HG03558 (cell line): Measurements from ENCODE around the gene ZHX3.

Experiments used
- ATAC-seq: cut with Tn5 transposase; IDR thresholded peaks from one replicate; pipeline ENCODE4 v1.9.1; 2021; ENCODE audit warnings: moderate number of reproducible peaks; ENCODE audit not compliant: unreplicated experiment; ENCODE audit errors: extremely low read depth

The ZHX3 gene

DNA sequence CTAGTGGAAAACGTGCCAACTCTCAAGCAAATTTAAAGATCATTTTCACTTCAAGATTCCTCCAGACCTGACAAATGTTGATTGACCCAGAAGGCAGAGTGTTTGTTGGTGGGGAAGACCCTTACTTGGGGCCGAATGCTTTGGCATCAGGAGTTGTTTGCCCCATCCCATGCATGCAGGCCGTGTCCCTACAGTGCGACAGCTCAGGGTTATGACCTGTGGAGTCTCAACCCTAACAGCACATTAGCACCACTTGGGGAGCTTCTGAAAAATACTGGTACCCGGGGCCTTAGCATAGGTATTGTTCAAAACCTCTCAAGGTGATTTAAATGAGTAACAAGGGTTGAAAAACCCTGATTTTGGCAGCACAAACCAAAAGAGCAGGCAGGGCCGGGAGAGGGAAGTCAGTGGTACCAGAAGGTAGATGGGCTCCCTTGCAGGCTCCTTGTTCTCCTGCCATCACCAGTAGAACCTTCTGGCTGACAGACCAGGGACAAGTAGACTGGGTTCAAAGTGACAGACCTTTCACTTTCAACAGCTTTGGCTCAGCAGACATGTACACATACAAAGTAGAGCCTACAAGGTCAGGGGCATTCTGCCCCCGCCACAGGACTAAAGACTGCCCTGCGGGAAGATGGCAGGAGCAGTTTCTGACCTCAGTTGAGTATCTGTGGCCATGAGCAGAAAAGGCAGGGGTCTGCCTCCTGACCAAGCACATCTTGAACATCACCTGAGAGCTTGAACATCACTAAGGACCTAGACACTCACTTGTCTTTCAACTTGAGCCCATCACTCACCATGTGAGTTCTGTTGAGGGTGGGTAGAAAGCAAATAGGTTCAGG lies 140.6 kb downstream of the ZHX3 start:
- ATAC-seq: no peak

GRCh38 chr20:41175727-41176330 lies 141.7 kb downstream of the ZHX3 start:
- no peak for ATAC-seq

DNA sequence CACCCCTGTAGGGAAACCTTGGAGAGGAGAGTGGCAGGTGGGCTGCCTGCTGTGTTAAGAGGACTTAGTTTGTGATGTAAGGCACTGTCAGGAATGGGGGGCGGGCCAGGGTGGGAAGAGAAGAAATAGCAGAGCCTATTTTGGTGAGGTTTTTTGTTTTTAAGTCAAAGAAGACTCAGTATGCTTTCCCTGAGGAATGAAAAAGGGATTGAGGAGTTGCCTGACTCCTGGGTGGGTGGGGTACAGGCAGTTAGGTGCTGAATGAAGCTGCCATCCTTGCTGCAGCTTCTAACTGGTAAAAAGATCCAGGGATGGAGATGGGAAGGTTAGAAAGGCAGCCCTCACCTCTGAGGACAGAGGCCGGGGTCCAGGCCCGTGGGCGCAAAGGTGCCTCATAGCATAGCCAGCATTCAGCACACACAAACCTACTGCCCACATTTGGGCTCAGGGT lies 142.3 kb downstream of the ZHX3 start:
- no peak for ATAC-seq

- no peak for ATAC-seq
Measured at GRCh38 chr20:41174782-41175181, 142.7 kb downstream of the ZHX3 start.

DNA sequence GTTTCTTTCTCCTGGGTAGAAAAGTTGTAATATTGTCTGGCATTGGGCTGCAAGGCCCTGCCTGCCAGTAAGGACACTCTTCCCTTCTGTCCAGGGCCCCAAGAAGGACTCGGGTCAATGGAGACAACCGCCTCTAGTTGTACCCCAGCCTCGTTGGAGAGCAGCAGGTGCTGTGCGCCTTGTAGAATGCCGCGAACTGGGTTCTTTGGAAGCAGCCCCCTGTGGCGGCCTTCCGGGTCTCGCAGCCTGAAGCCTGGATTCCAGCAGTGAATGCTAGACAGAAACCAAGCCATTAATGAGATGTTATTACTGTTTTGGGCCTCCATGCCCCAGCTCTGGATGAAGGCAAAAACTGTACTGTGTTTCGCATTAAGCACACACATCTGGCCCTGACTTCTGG lies 143.2 kb downstream of the ZHX3 start:
- ATAC-seq: no peak

DNA sequence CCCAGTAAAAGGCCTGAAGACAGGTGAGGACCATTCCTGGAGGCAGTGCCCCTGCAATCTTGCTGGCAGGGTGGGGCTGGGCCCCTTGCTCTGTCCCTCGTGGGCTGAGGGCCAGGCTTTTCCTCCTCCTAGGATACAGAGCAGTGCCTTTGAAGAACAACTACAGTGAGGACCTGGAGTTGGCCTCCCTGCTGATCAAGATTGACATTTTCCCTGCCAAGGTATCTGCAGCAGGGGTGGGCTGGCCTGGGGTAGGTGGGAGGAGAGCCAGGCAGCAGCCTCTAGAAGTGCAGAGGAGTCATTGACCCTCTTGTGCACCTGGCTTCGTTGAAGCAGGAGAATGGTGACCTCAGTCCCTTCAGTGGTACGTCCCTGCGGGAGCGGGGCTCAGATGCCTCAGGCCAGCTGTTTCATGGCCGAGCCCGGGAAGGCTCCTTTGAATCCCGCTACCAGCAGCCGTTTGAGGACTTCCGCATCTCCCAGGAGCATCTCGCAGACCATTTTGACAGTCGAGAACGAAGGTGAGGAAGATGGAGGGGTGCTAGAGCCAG lies 143.7 kb downstream of the ZHX3 start:
- no peak for ATAC-seq

DNA sequence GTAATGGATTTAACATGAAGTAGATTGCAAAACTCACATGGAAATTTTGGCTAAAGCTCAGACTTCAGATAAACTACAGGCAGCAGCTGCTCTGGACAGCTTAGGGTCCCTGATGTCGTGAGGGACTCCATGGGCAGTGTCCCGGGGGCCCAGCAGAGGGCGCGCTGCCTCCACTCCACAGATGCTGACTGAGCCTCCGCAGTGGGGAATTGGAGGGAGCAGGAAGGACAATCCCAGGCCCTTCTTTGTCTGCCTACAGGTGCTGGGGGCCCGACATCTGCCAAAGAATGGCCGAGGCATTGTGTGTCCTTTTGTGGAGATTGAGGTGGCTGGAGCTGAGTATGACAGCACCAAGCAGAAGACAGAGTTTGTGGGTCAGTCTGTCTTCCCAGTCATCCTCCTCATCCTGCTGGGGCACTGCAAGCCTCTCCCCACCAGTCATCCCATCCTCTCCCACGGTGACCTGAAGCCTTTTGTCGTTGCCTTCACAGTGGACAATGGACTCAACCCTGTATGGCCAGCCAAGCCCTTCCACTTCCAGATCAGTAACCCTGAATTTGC lies 144.3 kb downstream of the ZHX3 start:
- ATAC-seq: no peak

GRCh38 chr20:41172296-41173140 lies 145.0 kb downstream of the ZHX3 start:
- no peak for ATAC-seq

GRCh38 chr20:41171736-41172295 lies 145.7 kb downstream of the ZHX3 start:
- ATAC-seq: no peak

DNA sequence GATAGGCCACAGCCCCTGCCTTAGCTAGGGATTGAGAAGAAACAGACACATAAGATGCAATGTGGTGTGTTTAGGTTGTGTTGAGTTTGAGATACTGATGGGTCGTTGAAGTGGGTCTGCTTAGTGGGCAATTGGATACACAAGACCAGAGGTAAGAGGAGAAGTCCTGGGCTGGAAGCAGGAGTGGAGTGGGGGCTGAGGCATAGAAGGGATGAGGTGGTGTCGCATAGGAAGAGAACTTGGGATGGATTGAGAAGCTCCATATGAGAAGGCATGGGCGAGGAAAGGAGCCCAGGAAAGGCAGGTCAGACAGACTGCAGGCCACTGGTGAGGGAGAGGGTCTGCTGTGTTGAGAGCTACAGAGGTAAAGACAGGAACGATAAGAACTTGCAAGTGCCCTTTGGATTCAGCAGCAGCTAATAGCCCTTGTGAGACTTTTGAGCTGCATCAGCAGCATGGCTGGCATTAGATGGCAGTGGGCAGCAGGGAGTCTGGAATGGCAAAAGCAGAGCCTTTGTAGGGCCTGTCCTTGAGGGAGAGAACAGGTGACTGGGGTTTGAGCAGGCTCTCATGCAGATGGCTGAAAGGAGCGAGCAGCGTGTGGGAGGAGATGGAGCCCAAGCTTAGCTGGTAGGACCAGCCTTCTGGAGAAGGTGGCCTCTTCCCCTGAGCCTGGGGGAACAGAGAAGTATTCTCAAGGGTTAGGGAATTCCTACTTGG lies 147.0 kb downstream of the ZHX3 start:
- ATAC-seq: no peak

- ATAC-seq: no peak
Measured at GRCh38 chr20:41169791-41170351, 147.7 kb downstream of the ZHX3 start.

- ATAC-seq: no peak
Measured at GRCh38 chr20:41169162-41169690, 148.3 kb downstream of the ZHX3 start.

DNA sequence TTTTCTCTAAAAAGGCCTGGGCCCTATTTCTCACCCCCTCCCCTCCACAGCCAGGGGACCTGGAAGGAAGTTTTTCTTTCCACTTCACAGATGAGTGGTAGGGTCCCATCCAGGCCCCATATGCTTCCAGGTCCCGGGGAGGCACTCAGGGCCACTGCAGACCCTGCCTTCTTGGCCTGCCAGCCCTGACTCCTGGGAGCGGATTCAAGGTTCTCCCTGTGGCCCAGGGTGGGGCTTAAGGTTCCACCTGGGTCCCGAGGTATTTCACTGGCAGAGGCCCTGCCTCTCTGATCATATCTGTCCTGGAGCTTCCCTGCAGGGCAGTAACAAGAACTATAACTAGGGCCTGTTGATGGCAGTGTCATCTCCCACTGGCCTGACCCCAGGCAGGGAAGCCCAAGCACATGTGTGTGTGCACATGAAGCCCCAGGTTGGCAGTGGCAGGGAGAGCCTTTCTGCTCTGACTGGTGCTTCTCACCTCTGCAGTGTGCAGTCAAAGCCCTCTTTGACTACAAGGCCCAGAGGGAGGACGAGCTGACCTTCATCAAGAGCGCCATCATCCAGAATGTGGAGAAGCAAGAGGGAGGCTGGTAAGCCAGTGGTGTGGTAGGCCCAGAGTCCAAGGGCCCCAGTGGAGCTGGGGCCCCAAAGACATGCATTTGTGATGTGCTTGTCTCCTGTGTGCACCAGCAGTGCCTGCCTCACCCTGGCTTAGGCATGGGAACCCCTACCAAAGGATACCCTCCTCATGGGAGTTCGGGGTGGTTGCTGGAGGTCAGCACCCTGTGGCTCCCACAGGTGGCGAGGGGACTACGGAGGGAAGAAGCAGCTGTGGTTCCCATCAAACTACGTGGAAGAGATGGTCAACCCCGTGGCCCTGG lies 149.0 kb downstream of the ZHX3 start:
- no peak for ATAC-seq

DNA sequence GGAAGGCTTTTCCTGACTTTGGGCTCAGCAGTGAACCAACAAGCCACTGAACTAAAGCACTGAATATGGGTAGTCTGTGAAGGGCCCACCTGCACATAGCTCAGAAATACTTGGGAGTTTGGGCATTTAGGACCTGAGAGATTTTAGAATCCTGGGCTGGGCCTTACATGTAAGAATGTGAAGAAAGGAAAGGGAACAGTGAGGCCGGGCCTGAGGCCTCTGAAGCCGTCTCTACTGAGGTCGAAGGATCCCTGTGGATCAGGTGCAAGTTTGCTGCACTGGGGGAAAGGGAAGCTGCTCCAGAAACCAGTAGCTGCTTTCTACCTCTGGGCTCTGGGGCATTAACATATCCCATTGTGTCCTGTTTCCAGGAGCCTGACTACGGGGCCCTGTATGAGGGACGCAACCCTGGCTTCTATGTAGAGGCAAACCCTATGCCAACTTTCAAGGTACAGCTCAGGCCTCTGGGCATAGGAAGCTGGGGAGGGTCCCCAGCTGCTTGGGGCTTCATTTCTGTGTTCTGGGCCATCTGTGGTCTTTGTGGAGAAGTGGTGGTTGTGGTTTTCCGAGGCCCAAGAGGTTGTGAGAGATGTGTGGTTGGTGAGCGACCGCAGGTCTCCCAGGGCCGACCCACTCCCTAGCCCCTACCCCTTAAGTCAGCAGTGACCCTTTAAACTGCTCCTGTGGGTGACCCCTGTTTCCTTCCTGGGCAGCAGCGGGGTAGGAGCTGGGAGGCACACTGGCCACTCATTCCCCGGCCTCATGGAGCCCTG lies 149.9 kb downstream of the ZHX3 start:
- no peak for ATAC-seq

DNA sequence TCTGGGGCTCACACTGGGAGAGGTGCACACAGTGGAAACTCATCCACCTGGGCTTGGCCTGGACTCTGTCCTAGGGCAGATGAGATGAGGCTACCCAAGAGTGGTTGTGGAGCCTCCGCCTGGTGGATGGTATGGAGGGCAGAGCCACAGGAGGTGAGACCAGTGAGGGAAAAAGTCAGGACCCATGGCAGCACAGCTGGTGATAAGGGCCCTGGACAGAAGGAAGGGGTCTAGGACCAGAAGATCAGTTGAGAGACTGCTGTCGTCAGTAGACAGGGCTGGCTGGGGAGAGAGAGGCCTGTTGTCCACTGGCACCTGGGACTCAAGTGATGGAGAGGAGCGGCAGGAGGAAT lies 150.4 kb downstream of the ZHX3 start:
- ATAC-seq: no peak

DNA sequence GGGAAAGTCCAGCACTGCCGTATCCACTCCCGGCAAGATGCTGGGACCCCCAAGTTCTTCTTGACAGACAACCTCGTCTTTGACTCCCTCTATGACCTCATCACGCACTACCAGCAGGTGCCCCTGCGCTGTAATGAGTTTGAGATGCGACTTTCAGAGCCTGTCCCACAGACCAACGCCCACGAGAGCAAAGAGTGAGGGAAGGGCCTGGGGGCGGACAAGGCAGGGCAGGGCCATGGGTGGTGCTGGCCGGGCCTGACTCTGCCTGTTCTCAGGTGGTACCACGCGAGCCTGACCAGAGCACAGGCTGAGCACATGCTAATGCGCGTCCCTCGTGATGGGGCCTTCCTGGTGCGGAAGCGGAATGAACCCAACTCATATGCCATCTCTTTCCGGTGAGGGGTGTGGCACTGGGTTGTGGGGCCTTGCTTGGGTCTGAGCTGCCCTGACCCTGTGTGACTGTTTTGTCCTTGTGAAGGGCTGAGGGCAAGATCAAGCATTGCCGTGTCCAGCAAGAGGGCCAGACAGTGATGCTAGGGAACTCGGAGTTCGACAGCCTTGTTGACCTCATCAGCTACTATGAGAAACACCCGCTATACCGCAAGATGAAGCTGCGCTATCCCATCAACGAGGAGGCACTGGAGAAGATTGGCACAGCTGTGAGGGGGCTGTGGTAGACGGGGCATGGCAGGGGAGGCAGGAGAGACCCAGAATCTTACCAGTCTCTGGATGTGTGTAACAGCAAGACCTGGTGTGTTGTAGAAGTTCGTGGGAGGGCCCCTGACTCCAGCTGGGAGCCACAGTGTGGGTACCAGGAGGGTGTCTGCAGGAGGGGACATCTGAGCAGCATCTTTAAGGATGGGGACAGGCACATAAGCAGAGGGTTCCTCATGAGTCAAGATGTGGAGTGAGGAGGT lies 151.1 kb downstream of the ZHX3 start:
- no peak for ATAC-seq
